H1 (cell line): Measurements from ENCODE around the gene PPP1R2. TPM values are rescaled to one million over a fixed set of nuclear protein-coding genes. Genes with fewer than 3 reads are reported as not detected.

Source experiments
- EP300 ChIP-seq, 2 experiments: IDR thresholded peaks; 1 replicate in 1 of 2; 2 replicates in 1 of 2; pipeline ENCODE4 v1.6.1; 2011 to 2012; ENCODE audit warnings: low read depth in 2 of 2, low read length in 2 of 2, mild to moderate bottlenecking in 2 of 2, borderline replicate concordance in 1 of 2, inconsistent platforms in 1 of 2, moderate library complexity in 1 of 2
- polyA plus RNA-seq, 7 experiments: library from polyadenylated mRNA; depleted of rRNA in 3 of 7; stranded (reverse) in 5 of 7; unstranded in 2 of 7; fragments of >200 nt in 5 of 7; fragments of 200-250 nt in 2 of 7; gene quantifications; 1 replicate in 5 of 7; 2 replicates in 1 of 7; 4 replicates in 1 of 7; pipeline versions ENCODE4 v1.2.1 to v1.2.3, GENCODE V29; 2011 to 2013; ENCODE audit warnings: missing spikeins in 2 of 7, mixed read lengths in 2 of 7
- total RNA-seq: library from RNA; stranded (reverse); fragmentation: NEBNext Ultra II Directional; extraction: Animal tissue kit (Norgen Biotek cat#: 25700); gene quantifications from 2 replicates; pipeline ENCODE4 v1.2.1, GENCODE V29; 2021

PPP1R2 gene
- total and polyA plus RNA-seq, 2 of the 8 experiments (the other 6 are each of a cell fraction or from before 2014, with no cell fraction given) = 14.0 to 26.5 TPM

GRCh38 chr3:195573611-195574496, 30.7 kb upstream of the PPP1R2 start (continued):
- TF ChIP-seq EP300 (IDR thresholded peaks at IDR 0.05; ENCODE audit: borderline replicate concordance in 1 of 2, low read depth in 2 of 2, low read length in 2 of 2) = no peak
